Measurements from ENCODE around the gene TRIM63.

The TRIM63 gene

GRCh38 chr1:26066160-26066559 is 1.3 kb downstream of the TRIM63 start:
- Histone ChIP-seq H3K27ac (ENCODE audit: low read depth, low read length) (no peak overlapping the region), H3K36me3 (ENCODE audit: control insufficient read depth, insufficient read depth, low read length) (no peaks in the 10 kb centered on the region), H3K9ac (ENCODE audit: low read length) (no peak overlapping the region), H3K27me3 (ENCODE audit: control insufficient read depth, insufficient read depth, low read length) (no peaks in the 10 kb centered on the region), H3K4me3 (ENCODE audit: low read length) (no peak overlapping the region), H3K4me1 (ENCODE audit: control insufficient read depth, insufficient read depth, low read length) (no peaks in the 10 kb centered on the region)

DNA sequence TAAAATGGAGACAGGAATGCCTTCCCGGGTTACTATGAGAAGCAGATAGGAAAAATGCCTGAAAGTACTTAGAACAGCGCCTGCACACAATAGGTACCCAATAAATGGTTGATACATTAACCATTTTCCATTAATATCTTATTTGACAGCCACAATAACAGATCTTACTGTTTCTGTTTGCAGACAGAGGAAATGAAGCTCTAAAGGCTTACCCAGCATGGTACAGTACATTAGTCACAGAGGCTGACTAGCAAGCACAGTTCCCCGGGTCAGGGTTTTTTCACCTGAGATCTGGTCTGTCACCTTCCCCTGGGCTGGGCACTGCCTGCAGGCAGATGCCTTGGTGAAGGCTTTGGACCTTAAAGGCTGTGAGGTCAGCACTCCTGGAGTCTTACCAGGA is 2.9 kb downstream of the TRIM63 start:
- no peaks in the 10 kb centered on the region for H3K36me3 ChIP-seq (ENCODE audit: control insufficient read depth, insufficient read depth, low read length)
- H3K27ac ChIP-seq (ENCODE audit: low read depth, low read length), result no peak overlapping the region
- H3K9ac ChIP-seq (ENCODE audit: low read length), result no peak overlapping the region
- no peak overlapping the region for H3K4me3 ChIP-seq (ENCODE audit: low read length)
- H3K4me1 ChIP-seq (ENCODE audit: control insufficient read depth, insufficient read depth, low read length), result no peaks in the 10 kb centered on the region
- H3K27me3 ChIP-seq (ENCODE audit: control insufficient read depth, insufficient read depth, low read length), result no peaks in the 10 kb centered on the region

- H3K4me3 ChIP-seq (ENCODE audit: low read length), result no peak overlapping the region
- H3K4me1 ChIP-seq (ENCODE audit: control insufficient read depth, insufficient read depth, low read length), result no peaks in the 10 kb centered on the region
- H3K36me3 ChIP-seq (ENCODE audit: control insufficient read depth, insufficient read depth, low read length), result no peaks in the 10 kb centered on the region
- no peaks in the 10 kb centered on the region for H3K27me3 ChIP-seq (ENCODE audit: control insufficient read depth, insufficient read depth, low read length)
- H3K9ac ChIP-seq (ENCODE audit: low read length), result no peak overlapping the region
- H3K27ac ChIP-seq (ENCODE audit: low read depth, low read length), result no peak overlapping the region
Measured at GRCh38 chr1:26060832-26061574, 6.4 kb downstream of the TRIM63 start.

DNA sequence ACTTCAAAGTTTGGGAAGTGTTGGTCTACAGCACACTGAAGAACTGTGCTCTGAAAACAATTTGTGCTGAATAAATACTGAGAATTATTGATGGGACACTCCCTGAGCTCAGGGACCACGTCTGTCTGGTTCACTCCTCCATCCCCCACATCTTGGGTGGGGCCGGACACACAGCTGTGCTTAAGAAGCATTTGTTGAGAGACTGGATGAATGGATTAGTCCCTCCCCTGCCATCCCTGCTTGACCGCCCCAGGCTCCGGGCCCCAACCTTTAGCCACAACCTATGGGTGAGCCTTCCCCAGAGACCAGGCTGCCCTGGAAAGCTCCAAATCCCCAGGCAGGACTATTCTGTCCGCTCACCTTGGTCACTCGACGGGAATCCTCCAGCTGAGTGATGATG is 7.5 kb downstream of the TRIM63 start:
- Histone ChIP-seq H3K36me3 (ENCODE audit: control insufficient read depth, insufficient read depth, low read length) (no peaks in the 10 kb centered on the region), H3K27ac (ENCODE audit: low read depth, low read length) (no peak overlapping the region), H3K9ac (ENCODE audit: low read length) (no peak overlapping the region), H3K4me1 (ENCODE audit: control insufficient read depth, insufficient read depth, low read length) (no peaks in the 10 kb centered on the region), H3K27me3 (ENCODE audit: control insufficient read depth, insufficient read depth, low read length) (no peaks in the 10 kb centered on the region), H3K4me3 (ENCODE audit: low read length) (no peak overlapping the region)

GRCh38 chr1:26058052-26058595 is 9.3 kb downstream of the TRIM63 start:
- H3K9ac ChIP-seq (ENCODE audit: low read length), result no peak overlapping the region
- H3K4me3 ChIP-seq (ENCODE audit: low read length), result no peak overlapping the region
- no peaks in the 10 kb centered on the region for H3K36me3 ChIP-seq (ENCODE audit: control insufficient read depth, insufficient read depth, low read length)
- H3K4me1 ChIP-seq (ENCODE audit: control insufficient read depth, insufficient read depth, low read length), result no peaks in the 10 kb centered on the region
- no peak overlapping the region for H3K27ac ChIP-seq (ENCODE audit: low read depth, low read length)
- H3K27me3 ChIP-seq (ENCODE audit: control insufficient read depth, insufficient read depth, low read length), result no peaks in the 10 kb centered on the region

DNA sequence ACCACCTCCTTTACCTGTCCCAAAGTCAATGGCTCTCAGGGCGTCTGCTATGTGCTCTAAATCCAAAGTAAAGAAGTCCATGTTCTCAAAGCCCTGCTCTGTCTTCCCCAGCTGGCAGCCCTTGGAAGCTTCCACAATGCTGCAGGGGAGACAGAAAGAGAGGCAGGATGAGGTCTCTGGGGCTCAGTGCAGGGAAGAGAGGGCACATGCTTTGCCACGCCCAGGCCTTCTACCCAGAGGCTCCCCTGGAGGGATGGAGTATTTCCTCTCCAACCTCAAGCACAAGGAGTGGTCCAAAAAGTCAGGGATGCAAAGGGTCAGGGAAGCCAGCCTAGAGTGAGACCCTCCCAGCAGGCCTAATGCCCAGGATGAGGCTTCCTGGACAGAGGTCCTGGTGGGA is 10.2 kb downstream of the TRIM63 start:
- Histone ChIP-seq H3K4me1 (ENCODE audit: control insufficient read depth, insufficient read depth, low read length) (no peaks in the 10 kb centered on the region), H3K4me3 (ENCODE audit: low read length) (no peak overlapping the region), H3K27ac (ENCODE audit: low read depth, low read length) (no peak overlapping the region), H3K27me3 (ENCODE audit: control insufficient read depth, insufficient read depth, low read length) (no peaks in the 10 kb centered on the region), H3K9ac (ENCODE audit: low read length) (no peak overlapping the region), H3K36me3 (ENCODE audit: control insufficient read depth, insufficient read depth, low read length) (no peaks in the 10 kb centered on the region)

- Histone ChIP-seq H3K4me1 (ENCODE audit: control insufficient read depth, insufficient read depth, low read length) (no peaks in the 10 kb centered on the region), H3K4me3 (ENCODE audit: low read length) (no peak overlapping the region), H3K27ac (ENCODE audit: low read depth, low read length) (no peak overlapping the region), H3K36me3 (ENCODE audit: control insufficient read depth, insufficient read depth, low read length) (no peaks in the 10 kb centered on the region), H3K27me3 (ENCODE audit: control insufficient read depth, insufficient read depth, low read length) (no peaks in the 10 kb centered on the region), H3K9ac (ENCODE audit: low read length) (no peak overlapping the region)
Measured at GRCh38 chr1:26055041-26055440, 12.4 kb downstream of the TRIM63 start.

DNA sequence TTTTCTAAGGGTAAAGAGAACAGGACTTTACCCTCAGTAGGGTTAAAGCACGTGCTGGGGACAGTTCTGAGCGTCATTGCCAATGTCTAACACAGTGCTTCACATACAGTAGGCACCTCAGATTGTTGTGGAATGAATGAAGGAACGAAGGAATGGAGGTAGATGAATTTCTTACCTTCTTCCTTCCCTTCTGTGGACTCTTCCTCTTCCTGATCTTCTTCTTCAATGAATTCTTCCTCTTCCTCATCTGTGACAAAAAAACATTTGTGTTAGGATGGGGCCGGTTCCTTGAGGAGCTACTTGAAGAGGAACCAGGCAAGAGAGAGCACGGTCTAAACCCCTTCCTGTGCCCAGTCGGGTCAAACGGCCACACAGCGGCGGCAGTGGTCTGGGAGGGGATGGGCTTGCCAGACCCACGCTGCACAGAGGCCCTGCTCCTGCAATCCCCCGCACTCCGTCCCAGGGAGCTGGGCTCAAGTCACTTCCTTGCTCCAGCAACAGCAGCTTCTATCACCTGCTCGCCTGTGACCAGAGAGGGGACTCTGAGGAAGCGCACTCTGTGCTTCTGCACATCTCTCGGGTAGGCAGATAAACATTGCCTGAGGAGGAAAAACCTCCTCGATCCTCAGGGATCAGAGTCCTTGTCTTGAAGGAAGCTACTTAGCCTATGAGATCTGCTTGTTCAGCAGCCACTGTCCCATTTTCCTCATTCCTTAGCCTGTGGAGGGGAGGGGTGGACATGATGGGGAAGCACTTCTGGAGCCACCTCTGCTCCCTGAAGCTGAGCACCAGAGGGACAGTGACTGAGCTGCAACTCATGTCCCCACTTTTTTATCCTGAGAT is 13.5 kb downstream of the TRIM63 start:
- H3K36me3 ChIP-seq (ENCODE audit: control insufficient read depth, insufficient read depth, low read length), result no peaks in the 10 kb centered on the region
- H3K4me1 ChIP-seq (ENCODE audit: control insufficient read depth, insufficient read depth, low read length), result no peaks in the 10 kb centered on the region

GRCh38 chr1:26050248-26050640 is 17.2 kb downstream of the TRIM63 start:
- Histone ChIP-seq H3K27me3 (ENCODE audit: control insufficient read depth, insufficient read depth, low read length) (peaks cover 14% of the 10 kb centered on the region), H3K4me1 (ENCODE audit: control insufficient read depth, insufficient read depth, low read length) (no peaks in the 10 kb centered on the region), H3K4me3 (ENCODE audit: low read length) (no peak overlapping the region), H3K36me3 (ENCODE audit: control insufficient read depth, insufficient read depth, low read length) (no peaks in the 10 kb centered on the region), H3K9ac (ENCODE audit: low read length) (no peak overlapping the region), H3K27ac (ENCODE audit: low read depth, low read length) (no peak overlapping the region)

More for the DNA sequence above, 13.5 kb downstream of the TRIM63 start:
- Histone ChIP-seq H3K27ac (ENCODE audit: low read depth, low read length) (no peak overlapping the region), H3K27me3 (ENCODE audit: control insufficient read depth, insufficient read depth, low read length) (no peaks in the 10 kb centered on the region), H3K4me3 (ENCODE audit: low read length) (no peak overlapping the region), H3K9ac (ENCODE audit: low read length) (no peak overlapping the region)

GRCh38 chr1:26049531-26050247 is 17.7 kb downstream of the TRIM63 start:
- Histone ChIP-seq H3K4me3 (ENCODE audit: low read length) (no peak overlapping the region), H3K4me1 (ENCODE audit: control insufficient read depth, insufficient read depth, low read length) (no peaks in the 10 kb centered on the region), H3K36me3 (ENCODE audit: control insufficient read depth, insufficient read depth, low read length) (no peaks in the 10 kb centered on the region), H3K27ac (ENCODE audit: low read depth, low read length) (no peak overlapping the region), H3K9ac (ENCODE audit: low read length) (no peak overlapping the region), H3K27me3 (ENCODE audit: control insufficient read depth, insufficient read depth, low read length) (peaks cover 18% of the 10 kb centered on the region)

DNA sequence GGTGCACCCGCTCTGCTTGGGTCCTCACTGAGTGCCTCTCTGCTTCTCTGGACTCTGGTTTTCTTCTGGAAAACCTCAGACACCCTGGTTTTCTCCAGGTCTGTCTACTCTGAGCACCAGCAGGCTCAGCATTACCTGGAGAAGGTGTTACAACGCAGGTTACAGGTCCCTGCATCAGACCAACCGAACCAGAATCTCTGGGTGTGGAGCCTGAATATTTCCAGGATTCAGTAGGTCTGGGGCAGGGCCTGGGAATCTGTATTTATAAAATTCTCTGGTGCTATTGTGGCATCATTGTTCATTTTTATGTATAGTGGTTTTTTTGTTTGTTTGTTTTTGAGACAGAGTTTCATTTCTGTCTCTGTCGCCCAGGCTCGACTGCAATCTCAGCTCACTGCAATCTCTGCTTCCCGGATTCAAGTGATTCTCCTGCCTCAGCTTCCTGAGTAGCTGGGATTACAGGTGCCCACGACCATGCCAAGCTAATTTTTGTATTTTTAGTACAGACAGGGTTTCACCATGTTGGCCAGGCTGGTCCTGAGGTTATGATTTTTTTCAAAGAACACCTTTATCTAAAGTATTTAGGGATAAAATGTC is 20.1 kb downstream of the TRIM63 start:
- Histone ChIP-seq H3K27me3 (ENCODE audit: control insufficient read depth, insufficient read depth, low read length) (peaks cover 28% of the 10 kb centered on the region), H3K9ac (ENCODE audit: low read length) (no peak overlapping the region), H3K27ac (ENCODE audit: low read depth, low read length) (no peak overlapping the region), H3K4me3 (ENCODE audit: low read length) (no peak overlapping the region), H3K4me1 (ENCODE audit: control insufficient read depth, insufficient read depth, low read length) (no peaks in the 10 kb centered on the region), H3K36me3 (ENCODE audit: control insufficient read depth, insufficient read depth, low read length) (no peaks in the 10 kb centered on the region)
